Fibroblast of the aortic adventitia (primary cell): ENCODE data around the gene TMUB1. TPM values are rescaled to one million over a fixed set of nuclear protein-coding genes. Genes with fewer than 3 reads are reported as not detected.

Source experiments
- DNase-seq: peaks from one replicate; pipeline ENCODE4 v3.0.0-alpha.2; 2010; ENCODE audit warnings: low read depth
- H3K4me3 ChIP-seq: 2 replicates; pipeline ENCODE4 v1.5.1; 2011; ENCODE audit warnings: low read depth, mild to moderate bottlenecking, control low read depth, low read length, moderate library complexity
- CTCF ChIP-seq: IDR thresholded peaks from 2 replicates; pipeline ENCODE4 v1.5.1; 2011; ENCODE audit warnings: mild to moderate bottlenecking, low read length, control low read depth, inconsistent platforms; ENCODE audit not compliant: insufficient read depth
- total RNA-seq: library from RNA; depleted of rRNA; stranded (reverse); fragments of >200 nt; gene quantifications from 2 replicates; pipeline ENCODE4 v1.2.3, GENCODE V29; 2012; ENCODE audit warnings: low replicate concordance

The TMUB1 gene
- total RNA-seq, 1 donor, result 20.2 TPM

DNA sequence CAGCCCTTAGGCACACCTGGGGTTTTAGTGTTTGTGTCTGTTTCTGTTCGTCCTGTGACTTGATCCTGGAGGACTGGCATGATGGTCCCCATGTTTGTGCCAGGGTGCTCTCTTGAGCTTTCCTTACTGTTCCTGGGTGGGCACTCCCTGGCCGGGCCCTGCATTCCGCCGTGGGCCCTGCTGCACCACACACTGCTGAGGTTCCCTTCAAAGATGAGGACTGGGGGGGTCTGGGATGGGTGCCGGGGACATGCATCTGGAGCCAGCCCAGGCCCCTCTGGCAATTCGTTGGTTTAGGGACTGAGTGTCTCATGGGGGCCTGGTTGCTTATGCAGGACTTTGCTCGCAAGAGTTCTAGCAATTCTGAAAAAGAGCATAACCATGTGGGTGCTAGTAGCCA lies 7.7 kb upstream of the TMUB1 start:
- TF ChIP-seq CTCF, result no peak
- DNase-seq, result no peak
- no peak overlapping the region for H3K4me3 ChIP-seq

DNA sequence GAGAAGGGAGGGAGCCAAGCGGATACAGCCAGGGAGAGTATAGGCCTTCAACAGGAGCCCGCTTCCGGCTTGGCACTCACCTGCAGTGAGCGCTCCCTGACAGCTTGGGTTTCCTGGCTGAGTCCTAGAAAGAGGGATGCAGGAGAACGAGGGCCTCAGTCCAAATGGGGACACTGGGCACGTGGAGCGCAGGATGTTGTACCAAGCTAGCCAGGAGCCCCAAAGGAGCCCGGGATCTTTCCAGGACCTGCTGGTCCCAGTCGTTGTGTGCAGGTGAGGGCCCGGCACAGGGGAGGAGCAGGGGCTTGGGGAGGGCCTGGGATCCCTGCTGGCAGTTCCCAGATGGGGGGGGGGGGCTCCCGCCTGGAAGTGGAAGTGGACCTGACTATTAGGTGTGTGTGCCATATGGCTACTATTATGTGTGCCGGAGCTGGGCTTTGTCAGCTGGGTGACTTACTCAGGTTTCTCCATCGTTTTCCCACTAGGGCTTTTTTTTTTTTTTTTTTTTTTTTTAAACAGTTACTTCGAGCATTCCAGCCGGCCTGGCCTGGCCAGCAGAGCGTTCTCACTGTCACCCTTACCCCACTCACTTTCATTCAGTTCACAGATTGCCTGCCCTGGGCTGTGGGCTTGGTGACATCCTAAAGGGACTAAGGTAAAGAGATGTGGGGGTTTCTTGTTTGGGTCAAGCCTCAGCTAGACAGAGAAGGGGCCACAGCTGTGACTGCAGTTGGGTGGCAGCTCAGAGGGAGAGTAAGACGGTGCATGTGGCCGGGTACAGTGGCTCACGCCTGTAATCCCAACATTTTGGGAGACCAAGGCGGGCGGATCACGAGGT lies 6.8 kb upstream of the TMUB1 start:
- no peak for TF ChIP-seq CTCF
- no peak for DNase-seq
- peak overlapping the region; percentile 83 for H3K4me3 ChIP-seq

DNA sequence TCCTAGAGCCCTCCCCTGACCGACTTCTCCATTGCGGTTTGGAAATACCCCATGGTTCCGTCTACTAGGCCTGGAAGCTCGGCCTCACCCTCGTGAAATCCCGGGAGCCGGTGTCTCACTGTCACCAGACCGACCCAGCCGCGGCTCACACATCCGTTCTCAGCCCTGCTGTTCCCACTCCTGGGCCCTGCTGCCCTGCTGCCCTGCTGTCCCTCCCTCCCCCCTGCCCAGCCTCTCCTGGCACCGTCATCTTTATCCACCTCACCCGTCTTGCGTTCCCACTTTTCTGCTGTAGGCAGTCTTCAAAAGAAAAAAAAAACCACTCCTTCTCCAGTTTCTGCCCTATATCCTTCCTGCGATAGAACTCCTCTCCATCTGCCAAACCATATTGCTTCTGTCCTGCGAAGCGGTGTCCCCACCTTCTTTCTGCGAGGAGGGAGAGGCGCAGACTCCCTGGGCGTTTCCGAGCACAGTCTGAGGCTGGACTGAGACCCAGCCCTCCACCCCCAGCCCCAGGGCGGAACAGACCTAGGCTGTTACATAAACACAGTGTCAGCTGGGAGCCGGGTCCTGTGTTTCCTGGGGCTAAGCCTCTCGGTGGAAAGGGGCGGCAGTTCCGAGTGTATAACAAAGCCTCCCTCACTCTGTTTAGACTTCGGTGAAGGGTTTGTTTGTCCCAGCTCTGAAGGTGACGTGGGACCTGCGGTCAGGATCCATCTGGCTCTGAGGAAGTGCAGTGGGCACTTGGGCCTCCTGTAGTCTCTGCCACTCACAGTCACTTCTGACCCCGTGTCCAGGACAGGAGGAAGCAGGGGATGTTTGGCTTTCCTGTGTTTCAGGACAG lies 5.8 kb upstream of the TMUB1 start:
- peak; percentile 80 for DNase-seq
- TF ChIP-seq CTCF, result no peak
- peak overlapping the region; percentile 83 for H3K4me3 ChIP-seq

GRCh38 chr7:151088019-151088855 lies 4.9 kb upstream of the TMUB1 start:
- peak overlapping the region; percentile 83 for H3K4me3 ChIP-seq
- DNase-seq, result no peak
- no peak for TF ChIP-seq CTCF

GRCh38 chr7:151087245-151088018 lies 4.1 kb upstream of the TMUB1 start:
- DNase-seq, result peak; percentile 62
- no peak for TF ChIP-seq CTCF
- H3K4me3 ChIP-seq, result peak overlapping the region; percentile 83

- no peak for TF ChIP-seq CTCF
- DNase-seq, result no peak
- H3K4me3 ChIP-seq, result peak overlapping the region; percentile 83
Observed at GRCh38 chr7:151086802-151087244, 3.5 kb upstream of the TMUB1 start.
